Measurements from ENCODE around the gene ZC2HC1B.

GRCh38 chr6:143940011-143940597 is 75.8 kb downstream of the ZC2HC1B start:
- peak; percentile 98 for TF ChIP-seq CTCF (IDR thresholded peaks at IDR 0.05)
- TF ChIP-seq ZFX (IDR thresholded peaks at IDR 0.05; ENCODE audit: borderline replicate concordance) = no peak

Data from 22Rv1 (cell line).